ENCODE measurements around the gene GNA12. TPM values are rescaled to one million over a fixed set of nuclear protein-coding genes. Genes with fewer than 3 reads are reported as not detected.
A peak's percentile ranks its signal among the peaks of the same experiment; 100 is the strongest.

Gene GNA12
- total and polyA plus RNA-seq, 4 experiments from 2014 or later: 4.4 to 16.6 (median 12.6) TPM

DNA sequence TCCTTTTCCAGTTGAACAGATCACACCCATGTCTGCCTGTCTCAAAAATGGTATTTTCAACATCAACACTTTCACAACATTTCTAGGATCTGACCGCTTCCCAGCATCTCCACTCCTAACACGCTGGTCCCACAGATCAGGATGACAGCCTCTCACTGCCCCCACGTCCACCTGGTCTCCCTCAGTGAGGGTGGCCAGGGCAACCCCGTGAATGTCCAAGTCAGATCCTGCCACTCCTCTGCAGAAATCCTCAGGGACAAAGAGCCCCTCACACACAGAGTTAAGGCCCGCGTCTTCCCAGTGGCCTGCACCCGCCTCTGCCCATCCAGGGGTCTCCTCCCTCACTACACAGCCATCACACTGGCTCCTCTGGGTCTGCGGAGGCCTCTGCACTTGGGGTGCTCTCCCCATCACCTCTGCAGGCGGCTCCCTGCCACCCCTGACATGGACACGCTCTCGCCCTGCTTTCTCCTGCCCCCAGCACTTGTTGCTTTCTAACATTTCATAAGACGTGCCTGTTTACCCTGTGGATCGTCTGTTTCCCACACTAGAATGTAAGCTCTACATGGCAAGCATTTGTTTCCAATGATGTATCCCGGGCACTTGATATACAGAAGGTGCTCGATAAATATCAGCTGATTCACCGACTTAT lies 20.0 kb downstream of the GNA12 start:
- no peak for DNase-seq
- Histone ChIP-seq H3K36me3 (ENCODE audit: insufficient read depth, low read length) (no peaks in the 10 kb centered on the region), H3K27ac (ENCODE audit: low read depth, low read length) (no peak overlapping the region), H3K4me3 (ENCODE audit: low read length in 2 of 2) (no peak overlapping the region), H3K4me1 (ENCODE audit: insufficient read depth, low read length) (no peaks in the 10 kb centered on the region), H3K27me3 (ENCODE audit: insufficient read depth, low read length) (no peaks in the 10 kb centered on the region), H3K9me3 (ENCODE audit: control insufficient read depth in 1 of 2, low read length in 2 of 2) (no peaks in the 10 kb centered on the region)
- H3K27ac Mint-ChIP-seq: no peak overlapping the region
- H3K4me3 Mint-ChIP-seq: no peak overlapping the region
- POLR2A ChIA-PET (ENCODE audit: partially characterized antibody): no interaction called here
- peaks cover 10 to 36% (median 21%) of the 10 kb centered on the region in 4 donors for H3K4me1 Mint-ChIP-seq
- no peaks in the 10 kb centered on the region for H3K27me3 Mint-ChIP-seq
- intact Hi-C loops (cut with micrococcal nuclease): no loop called here
- H3K36me3 Mint-ChIP-seq: peaks cover 0 to 10% of the 10 kb centered on the region in 2 donors
- CTCF ChIA-PET (ENCODE audit: partially characterized antibody): no interaction called here
- H3K9me3 Mint-ChIP-seq: no peaks in the 10 kb centered on the region

DNA sequence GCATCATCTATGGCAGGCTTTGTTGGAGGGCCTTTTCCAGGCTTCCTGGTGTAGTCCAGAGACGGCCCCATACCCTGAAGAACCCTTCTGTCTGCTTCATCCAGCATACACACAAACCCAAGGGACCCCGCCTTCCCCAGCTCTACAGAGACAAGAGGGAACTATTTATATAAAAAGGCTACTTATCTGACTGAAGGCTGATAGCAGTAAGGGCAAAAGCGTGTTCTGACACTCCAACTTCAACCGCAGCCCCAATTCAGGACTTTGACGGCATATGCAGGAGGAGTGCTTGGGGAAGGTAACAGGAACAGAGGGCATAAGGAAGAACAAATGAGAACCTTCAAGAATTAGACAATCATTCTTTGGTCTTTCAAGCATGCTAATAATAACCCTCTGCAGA lies 21.0 kb downstream of the GNA12 start:
- Histone ChIP-seq H3K4me3 (ENCODE audit: low read length in 2 of 2) (no peak overlapping the region), H3K36me3 (ENCODE audit: insufficient read depth, low read length) (no peaks in the 10 kb centered on the region), H3K9me3 (ENCODE audit: control insufficient read depth in 1 of 2, low read length in 2 of 2) (no peaks in the 10 kb centered on the region), H3K27ac (ENCODE audit: low read depth, low read length) (no peak overlapping the region), H3K4me1 (ENCODE audit: insufficient read depth, low read length) (no peaks in the 10 kb centered on the region), H3K27me3 (ENCODE audit: insufficient read depth, low read length) (no peaks in the 10 kb centered on the region)
- ChIA-PET CTCF (ENCODE audit: partially characterized antibody) (no interaction called here), POLR2A (ENCODE audit: partially characterized antibody) (no interaction called here)
- H3K4me1 Mint-ChIP-seq: peaks cover 10 to 39% (median 21%) of the 10 kb centered on the region in 4 donors
- intact Hi-C loops (cut with micrococcal nuclease): no loop called here
- DNase-seq: no peak
- H3K9me3 Mint-ChIP-seq: no peaks in the 10 kb centered on the region
- H3K36me3 Mint-ChIP-seq: peaks cover 0 to 10% of the 10 kb centered on the region in 2 donors
- no peak overlapping the region for H3K4me3 Mint-ChIP-seq
- H3K27me3 Mint-ChIP-seq: no peaks in the 10 kb centered on the region
- no peak overlapping the region for H3K27ac Mint-ChIP-seq

DNA sequence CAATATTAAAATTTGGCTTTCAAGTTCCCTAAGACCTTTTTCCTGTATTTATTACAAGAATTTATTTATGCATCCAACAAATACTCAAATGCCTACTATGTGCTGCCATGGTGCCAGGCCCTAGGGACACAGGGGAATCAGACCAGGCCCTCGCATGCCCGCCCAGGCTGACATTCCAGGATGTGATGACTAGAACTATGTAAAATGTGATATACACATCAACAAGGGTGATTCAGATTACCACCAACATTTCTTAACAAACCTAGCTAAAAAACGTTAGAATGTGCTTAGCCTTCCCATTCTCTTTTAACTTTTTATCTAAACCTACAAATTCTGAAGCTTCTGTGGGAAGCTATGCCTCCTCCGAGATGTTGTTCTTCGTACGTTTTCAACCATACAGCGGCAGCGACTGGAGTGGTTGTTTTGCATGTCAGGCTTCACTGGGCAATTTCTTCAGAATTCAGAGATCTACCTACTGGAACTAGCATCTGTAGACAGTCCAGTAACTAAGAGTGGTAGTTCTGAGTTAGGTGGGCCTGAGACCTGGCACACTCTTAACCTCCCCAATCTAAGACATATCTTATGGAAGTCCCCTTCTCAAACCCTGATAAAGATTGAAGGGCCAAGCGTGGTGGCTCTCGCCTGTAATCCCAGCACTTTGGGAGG lies 22.1 kb downstream of the GNA12 start:
- Histone ChIP-seq H3K4me3 (ENCODE audit: low read length in 2 of 2) (no peak overlapping the region), H3K9me3 (ENCODE audit: control insufficient read depth in 1 of 2, low read length in 2 of 2) (no peaks in the 10 kb centered on the region), H3K36me3 (ENCODE audit: insufficient read depth, low read length) (no peaks in the 10 kb centered on the region), H3K27ac (ENCODE audit: low read depth, low read length) (no peak overlapping the region), H3K27me3 (ENCODE audit: insufficient read depth, low read length) (no peaks in the 10 kb centered on the region), H3K4me1 (ENCODE audit: insufficient read depth, low read length) (no peaks in the 10 kb centered on the region)
- no peak for DNase-seq
- CTCF ChIA-PET (ENCODE audit: partially characterized antibody): no interaction called here
- Mint-ChIP-seq H3K9me3 (no peaks in the 10 kb centered on the region), H3K27me3 (no peaks in the 10 kb centered on the region), H3K36me3 (peaks cover 0 to 10% of the 10 kb centered on the region in 2 donors), H3K4me1 (peaks cover 10 to 39% (median 22%) of the 10 kb centered on the region in 4 donors), H3K4me3 (no peak overlapping the region), H3K27ac (peak overlapping the region in 2 of 7 donors; percentile 4 to 44)
- POLR2A ChIA-PET (ENCODE audit: partially characterized antibody): no interaction called here
- intact Hi-C loops (cut with micrococcal nuclease): no loop called here

GRCh38 chr7:2821161-2821841 lies 22.8 kb downstream of the GNA12 start:
- Mint-ChIP-seq H3K4me1 (peaks cover 10 to 34% (median 20%) of the 10 kb centered on the region in 4 donors), H3K4me3 (no peak overlapping the region), H3K27me3 (no peaks in the 10 kb centered on the region), H3K36me3 (peaks cover 0 to 10% of the 10 kb centered on the region in 2 donors), H3K27ac (peak overlapping the region in 5 of 7 donors; percentile 4 to 78 (median 39)), H3K9me3 (no peaks in the 10 kb centered on the region)
- H3K4me1 ChIP-seq (ENCODE audit: insufficient read depth, low read length): no peaks in the 10 kb centered on the region
- DNase-seq: no peak
- ChIA-PET POLR2A (ENCODE audit: partially characterized antibody) (no interaction called here), CTCF (ENCODE audit: partially characterized antibody) (no interaction called here)
- H3K9me3 ChIP-seq (ENCODE audit: control insufficient read depth in 1 of 2, low read length in 2 of 2): no peaks in the 10 kb centered on the region
- intact Hi-C loops (cut with micrococcal nuclease): no loop called here
- no peak overlapping the region for H3K4me3 ChIP-seq (ENCODE audit: low read length in 2 of 2)
- no peak overlapping the region for H3K27ac ChIP-seq (ENCODE audit: low read depth, low read length)
- no peaks in the 10 kb centered on the region for H3K27me3 ChIP-seq (ENCODE audit: insufficient read depth, low read length)
- H3K36me3 ChIP-seq (ENCODE audit: insufficient read depth, low read length): no peaks in the 10 kb centered on the region

DNA sequence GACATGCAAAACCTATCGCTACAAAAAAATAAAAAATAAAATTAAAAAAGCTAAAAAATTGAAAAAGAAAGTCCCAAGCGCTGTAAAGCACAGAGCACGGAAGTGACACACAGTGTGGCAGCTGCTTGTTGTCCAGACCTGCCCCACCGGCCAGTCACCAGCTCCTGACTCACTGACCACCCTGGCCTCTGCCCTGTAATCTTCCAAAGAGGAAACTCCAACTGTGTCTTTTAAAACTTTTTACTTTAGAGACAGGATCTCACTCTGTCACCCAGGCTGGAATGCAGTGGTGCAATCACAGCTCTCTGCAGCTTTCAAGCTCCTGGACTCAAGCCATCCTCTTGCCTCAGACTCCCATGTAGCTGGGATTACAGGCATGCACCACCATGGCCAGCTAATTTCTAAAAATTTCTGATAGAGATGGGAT lies 23.6 kb downstream of the GNA12 start:
- no peak for DNase-seq
- POLR2A ChIA-PET (ENCODE audit: partially characterized antibody): no interaction called here
- Mint-ChIP-seq H3K36me3 (peaks cover 0 to 10% of the 10 kb centered on the region in 2 donors), H3K4me1 (peaks cover 9 to 34% (median 21%) of the 10 kb centered on the region in 4 donors), H3K9me3 (no peaks in the 10 kb centered on the region), H3K27ac (no peak overlapping the region), H3K27me3 (no peaks in the 10 kb centered on the region), H3K4me3 (no peak overlapping the region)
- H3K27ac ChIP-seq (ENCODE audit: low read depth, low read length): no peak overlapping the region
- H3K27me3 ChIP-seq (ENCODE audit: insufficient read depth, low read length): no peaks in the 10 kb centered on the region
- CTCF ChIA-PET (ENCODE audit: partially characterized antibody): no interaction called here
- intact Hi-C loops (cut with micrococcal nuclease): no loop called here
- H3K4me1 ChIP-seq (ENCODE audit: insufficient read depth, low read length): no peaks in the 10 kb centered on the region
- H3K9me3 ChIP-seq (ENCODE audit: control insufficient read depth in 1 of 2, low read length in 2 of 2): no peaks in the 10 kb centered on the region
- H3K4me3 ChIP-seq (ENCODE audit: low read length in 2 of 2): no peak overlapping the region
- no peaks in the 10 kb centered on the region for H3K36me3 ChIP-seq (ENCODE audit: insufficient read depth, low read length)

GRCh38 chr7:2819954-2820397 lies 24.1 kb downstream of the GNA12 start:
- Histone ChIP-seq H3K27ac (ENCODE audit: low read depth, low read length) (no peak overlapping the region), H3K4me3 (ENCODE audit: low read length in 2 of 2) (no peak overlapping the region), H3K9me3 (ENCODE audit: control insufficient read depth in 1 of 2, low read length in 2 of 2) (no peaks in the 10 kb centered on the region), H3K36me3 (ENCODE audit: insufficient read depth, low read length) (no peaks in the 10 kb centered on the region), H3K4me1 (ENCODE audit: insufficient read depth, low read length) (no peaks in the 10 kb centered on the region), H3K27me3 (ENCODE audit: insufficient read depth, low read length) (no peaks in the 10 kb centered on the region)
- CTCF ChIA-PET (ENCODE audit: partially characterized antibody): no interaction called here
- DNase-seq: no peak
- POLR2A ChIA-PET (ENCODE audit: partially characterized antibody): no interaction called here
- Mint-ChIP-seq H3K4me3 (no peak overlapping the region), H3K4me1 (peaks cover 3 to 28% (median 16%) of the 10 kb centered on the region in 4 donors), H3K9me3 (no peaks in the 10 kb centered on the region), H3K27ac (no peak overlapping the region), H3K27me3 (no peaks in the 10 kb centered on the region), H3K36me3 (peaks cover 0 to 6% of the 10 kb centered on the region in 2 donors)
- intact Hi-C loops (cut with micrococcal nuclease): no loop called here

DNA sequence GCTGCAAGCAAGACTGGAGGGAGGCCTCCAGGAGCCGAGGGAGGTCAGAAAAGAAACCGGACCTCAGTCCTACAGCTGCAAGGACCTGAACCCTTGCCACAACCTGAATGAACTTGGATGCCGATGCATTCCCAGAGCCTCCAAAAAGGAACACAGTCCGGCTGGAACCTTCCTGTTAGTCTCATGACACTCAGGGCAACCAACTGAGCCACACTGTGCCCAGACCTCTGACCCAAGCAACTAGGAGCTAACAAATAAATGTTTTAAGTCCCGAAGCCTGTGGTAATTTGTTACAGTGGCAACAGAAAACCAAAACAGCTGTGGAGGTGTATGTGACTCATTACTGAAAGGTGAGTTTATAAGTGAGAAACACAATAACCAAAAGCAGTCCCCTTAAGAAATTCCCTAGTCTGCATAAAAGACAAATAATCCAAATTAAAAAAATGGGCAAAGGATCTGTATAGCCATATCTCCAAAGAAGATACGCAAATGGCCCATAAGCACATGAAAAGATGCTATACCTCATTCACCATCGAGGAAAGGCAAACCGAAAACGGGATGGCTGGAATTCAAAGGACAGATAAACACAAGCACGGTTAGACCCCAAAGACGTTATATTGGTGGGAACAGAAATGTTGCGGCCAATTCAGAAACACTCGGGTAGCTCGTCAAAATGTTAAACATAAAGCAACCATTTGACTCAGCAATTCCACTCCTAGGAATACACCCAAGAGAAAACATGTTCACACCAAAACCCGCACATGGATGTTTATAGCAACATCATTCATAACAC lies 24.8 kb downstream of the GNA12 start:
- H3K27me3 Mint-ChIP-seq: no peaks in the 10 kb centered on the region
- Histone ChIP-seq H3K4me1 (ENCODE audit: insufficient read depth, low read length) (no peaks in the 10 kb centered on the region), H3K36me3 (ENCODE audit: insufficient read depth, low read length) (no peaks in the 10 kb centered on the region), H3K4me3 (ENCODE audit: low read length in 2 of 2) (no peak overlapping the region), H3K27ac (ENCODE audit: low read depth, low read length) (no peak overlapping the region), H3K27me3 (ENCODE audit: insufficient read depth, low read length) (no peaks in the 10 kb centered on the region), H3K9me3 (ENCODE audit: control insufficient read depth in 1 of 2, low read length in 2 of 2) (no peaks in the 10 kb centered on the region)
- peaks cover 2 to 6% of the 10 kb centered on the region in 2 donors for H3K36me3 Mint-ChIP-seq
- peaks cover 0 to 22% (median 15%) of the 10 kb centered on the region in 4 donors for H3K4me1 Mint-ChIP-seq
- H3K27ac Mint-ChIP-seq: peak overlapping the region in 1 of 7 donors; percentile 30
- ChIA-PET CTCF (ENCODE audit: partially characterized antibody) (no interaction called here), POLR2A (ENCODE audit: partially characterized antibody) (no interaction called here)
- intact Hi-C loops (cut with micrococcal nuclease): no loop called here
- no peak for DNase-seq
- no peaks in the 10 kb centered on the region for H3K9me3 Mint-ChIP-seq
- no peak overlapping the region for H3K4me3 Mint-ChIP-seq
